Mesenchymal stem cell (in vitro differentiated cells and primary cell): Measurements from ENCODE around the gene SUGP1.
"Not testable (repeated sequence)": the region's sequence is repeated elsewhere in the genome, so short reads cannot be mapped to it uniquely, and the experiment has no call there.

Source experiments
- DNase-seq: peaks from one replicate; pipeline ENCODE4 v3.0.0-alpha.2; 2013
- H2AFZ ChIP-seq: one replicate; pipeline ENCODE4 v1.6.1; 2013; ENCODE audit warnings: low read depth, mild to moderate bottlenecking, control low read depth, inconsistent platforms, low read length, moderate library complexity
- H2AK5ac ChIP-seq: 2 replicates; pipeline ENCODE4 v1.6.1; 2013; ENCODE audit warnings: low read length, moderate library complexity, mild to moderate bottlenecking, inconsistent platforms; ENCODE audit not compliant: severe bottlenecking
- H2BK120ac ChIP-seq: one replicate; pipeline ENCODE4 v1.6.1; 2013; ENCODE audit warnings: low read depth, mild to moderate bottlenecking, inconsistent platforms, low read length, moderate library complexity
- H2BK12ac ChIP-seq, 2 experiments: one replicate each; pipeline ENCODE4 v1.6.1; 2013; ENCODE audit warnings: inconsistent platforms in 2 of 2, low read length in 2 of 2, mild to moderate bottlenecking in 2 of 2, moderate library complexity in 2 of 2, control low read depth in 1 of 2
- H2BK15ac ChIP-seq: one replicate; pipeline ENCODE4 v1.6.1; 2013; ENCODE audit warnings: mild to moderate bottlenecking, low read depth, inconsistent platforms; ENCODE audit not compliant: poor library complexity, severe bottlenecking
- H2BK5ac ChIP-seq: 2 replicates; pipeline ENCODE4 v1.6.1; 2013; ENCODE audit warnings: low read depth, mild to moderate bottlenecking, low read length, control low read depth, inconsistent platforms; ENCODE audit not compliant: poor library complexity, severe bottlenecking
- H3K14ac ChIP-seq, 2 experiments: one replicate each; pipeline ENCODE4 v1.6.1; 2013; ENCODE audit warnings: inconsistent platforms in 2 of 2, low read length in 2 of 2, control low read depth in 1 of 2, mild to moderate bottlenecking in 1 of 2, moderate library complexity in 1 of 2
- H3K18ac ChIP-seq, 2 experiments: one replicate each; pipeline ENCODE4 v1.6.1; 2013; ENCODE audit warnings: inconsistent platforms in 2 of 2, low read length in 2 of 2, control low read depth in 1 of 2, low read depth in 1 of 2, mild to moderate bottlenecking in 1 of 2
- H3K23ac ChIP-seq, 2 experiments: one replicate each; pipeline ENCODE4 v1.6.1; 2013; ENCODE audit warnings: inconsistent platforms in 2 of 2, low read length in 2 of 2, mild to moderate bottlenecking in 2 of 2, moderate library complexity in 2 of 2, control low read depth in 1 of 2
- H3K27ac ChIP-seq: 2 replicates; pipeline ENCODE4 v1.5.1; 2013; ENCODE audit warnings: mild to moderate bottlenecking, moderate library complexity, low read length, control low read depth, inconsistent platforms; ENCODE audit not compliant: poor library complexity, severe bottlenecking
- H3K27me3 ChIP-seq, 2 experiments: 2 replicates each; pipeline versions ENCODE4 v1.6.1 to v1.7.0; 2013; ENCODE audit warnings: low read length in 2 of 2, mild to moderate bottlenecking in 2 of 2, moderate library complexity in 2 of 2, control low read depth in 1 of 2, inconsistent platforms in 1 of 2; ENCODE audit not compliant: control insufficient read depth in 1 of 2, insufficient read depth in 1 of 2
- H3K36me3 ChIP-seq, 2 experiments: 2 replicates each; pipeline versions ENCODE4 v1.6.1 to v1.7.0; 2013; ENCODE audit warnings: low read length in 2 of 2, control low read depth in 1 of 2, inconsistent platforms in 1 of 2, low read depth in 1 of 2, mild to moderate bottlenecking in 1 of 2; ENCODE audit not compliant: insufficient read depth in 2 of 2, control insufficient read depth in 1 of 2
- H3K4ac ChIP-seq, 2 experiments: one replicate each; pipeline ENCODE4 v1.6.1; 2013; ENCODE audit warnings: inconsistent platforms in 2 of 2, low read length in 2 of 2, mild to moderate bottlenecking in 2 of 2, moderate library complexity in 2 of 2, control low read depth in 1 of 2, low read depth in 1 of 2
- H3K4me1 ChIP-seq: 2 replicates; pipeline ENCODE4 v1.6.1; 2013; ENCODE audit warnings: low read depth, low read length, control low read depth; ENCODE audit not compliant: control insufficient read depth, insufficient read depth
- H3K4me2 ChIP-seq: 2 replicates; pipeline ENCODE4 v1.6.1; 2013; ENCODE audit warnings: low read length, mild to moderate bottlenecking, inconsistent platforms; ENCODE audit not compliant: poor library complexity, severe bottlenecking
- H3K4me3 ChIP-seq, 2 experiments: 2 replicates each; pipeline versions ENCODE4 v1.5.1 to v1.7.0; 2013; ENCODE audit warnings: low read length in 2 of 2, mild to moderate bottlenecking in 2 of 2, control low read depth in 1 of 2, low read depth in 1 of 2; ENCODE audit not compliant: insufficient read depth in 1 of 2
- H3K79me1 ChIP-seq: replicated peaks from 2 replicates; pipeline ENCODE4 v1.6.1; 2013; ENCODE audit warnings: mild to moderate bottlenecking, control low read depth, low read length, inconsistent platforms; ENCODE audit not compliant: poor library complexity, severe bottlenecking
- H3K9ac ChIP-seq: 2 replicates; pipeline ENCODE4 v1.7.0; 2013; ENCODE audit warnings: mild to moderate bottlenecking, low read length, moderate library complexity
- H3K9me3 ChIP-seq: 2 replicates; pipeline ENCODE4 v1.7.0; 2013; ENCODE audit warnings: mild to moderate bottlenecking, low read length; ENCODE audit not compliant: control insufficient read depth
- H4K8ac ChIP-seq: one replicate; pipeline ENCODE4 v1.6.1; 2013; ENCODE audit warnings: inconsistent platforms, mild to moderate bottlenecking, low read length, moderate library complexity
- H4K91ac ChIP-seq: one replicate; pipeline ENCODE4 v1.6.1; 2013; ENCODE audit warnings: mild to moderate bottlenecking, low read length, inconsistent platforms
- WGBS: methylation state at CpG from one replicate; pipeline ENCODE4 v1.1.7; 2013; ENCODE audit warnings: mixed read lengths; 5-methylcytosine and 5-hydroxymethylcytosine counted together

Gene SUGP1

GRCh38 chr19:19257137-19257536 is 63.2 kb downstream of the SUGP1 start:
- H3K4me1 ChIP-seq, result peaks cover 10% of the 10 kb centered on the region
- WGBS, result 79% methylated on average over 14 of the region's 14 CpGs
- no peak overlapping the region for H2BK15ac ChIP-seq

GRCh38 chr19:19256072-19256969 is 64.0 kb downstream of the SUGP1 start:
- WGBS, result 77% methylated on average over 17 of the region's 17 CpGs
- Histone ChIP-seq H2BK15ac (no peak overlapping the region), H3K27ac (no peak overlapping the region), H3K4me1 (peaks cover 5% of the 10 kb centered on the region), H3K4me2 (no peak overlapping the region), H3K4ac (no peak overlapping the region), H2BK5ac (no peak overlapping the region), H2AFZ (no peak overlapping the region), H2BK120ac (no peak overlapping the region), H2AK5ac (no peak overlapping the region), H3K36me3 (peaks cover 0 to 3% of the 10 kb centered on the region in 2 experiments), H3K9me3 (peaks cover 7% of the 10 kb centered on the region), H3K18ac (no peak overlapping the region), H2BK12ac (no peak overlapping the region), H4K8ac (no peak overlapping the region), H4K91ac (no peak overlapping the region), H3K14ac (no peak overlapping the region), H3K27me3 (peaks cover 43 to 63% of the 10 kb centered on the region in 2 experiments), H3K4me3 (no peak overlapping the region), H3K23ac (no peak overlapping the region), H3K9ac (no peak overlapping the region), H3K79me1 (no peaks in the 10 kb centered on the region)
- DNase-seq, result no peak

More at GRCh38 chr19:19257137-19257536, 63.2 kb downstream of the SUGP1 start:
- no peak overlapping the region for H2BK5ac ChIP-seq
- no peak overlapping the region for H3K18ac ChIP-seq
- no peak overlapping the region for H2BK120ac ChIP-seq
- H3K27me3 ChIP-seq, result peaks cover 43 to 60% of the 10 kb centered on the region in 2 experiments
- no peak overlapping the region for H2BK12ac ChIP-seq
- H2AK5ac ChIP-seq, result no peak overlapping the region
- no peak overlapping the region for H3K4me2 ChIP-seq
- H3K79me1 ChIP-seq, result no peaks in the 10 kb centered on the region
- no peak overlapping the region for H4K8ac ChIP-seq
- H3K9ac ChIP-seq, result no peak overlapping the region
- peaks cover 7% of the 10 kb centered on the region for H3K9me3 ChIP-seq
- H3K4ac ChIP-seq, result no peak overlapping the region
- no peaks in the 10 kb centered on the region for H3K36me3 ChIP-seq
- no peak overlapping the region for H3K4me3 ChIP-seq
- no peak overlapping the region for H3K14ac ChIP-seq
- no peak overlapping the region for H3K27ac ChIP-seq
- no peak overlapping the region for H4K91ac ChIP-seq
- H3K23ac ChIP-seq, result no peak overlapping the region
- DNase-seq, result no peak
- H2AFZ ChIP-seq, result no peak overlapping the region

DNA sequence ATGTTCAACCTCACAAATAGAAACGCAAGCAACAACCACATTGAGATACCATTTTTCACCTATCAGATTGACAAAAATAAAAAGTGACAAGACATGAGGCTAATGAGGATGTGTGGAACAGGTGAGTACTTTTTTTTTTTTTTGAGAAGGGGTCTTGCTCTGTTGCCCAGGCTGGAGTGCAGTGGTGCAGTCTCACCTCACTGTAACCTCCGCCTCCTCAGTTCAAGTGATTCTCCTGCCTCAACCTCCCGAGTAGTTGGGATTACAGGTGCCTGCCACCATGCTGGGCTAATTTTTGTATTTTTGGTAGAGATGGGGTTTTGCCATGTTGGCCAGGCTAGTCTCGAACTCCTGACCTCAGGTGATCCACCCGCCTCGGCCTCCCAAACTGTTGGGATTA is 66.9 kb downstream of the SUGP1 start:
- H3K9me3 ChIP-seq, H3K18ac ChIP-seq, H4K91ac ChIP-seq, H2BK15ac ChIP-seq, H3K36me3 ChIP-seq, H3K23ac ChIP-seq, H3K9ac ChIP-seq, H3K14ac ChIP-seq, H3K27ac ChIP-seq, H2BK5ac ChIP-seq, H2BK12ac ChIP-seq, H3K79me1 ChIP-seq, H3K4me1 ChIP-seq, DNase-seq, H2BK120ac ChIP-seq, H2AFZ ChIP-seq, H3K4me2 ChIP-seq, H4K8ac ChIP-seq, H3K4ac ChIP-seq, H2AK5ac ChIP-seq, H3K4me3 ChIP-seq: not testable (repeated sequence)
- WGBS, result 78% methylated on average over 3 of the region's 6 CpGs
- peaks cover 52 to 67% of the 10 kb centered on the region in 2 experiments for H3K27me3 ChIP-seq

DNA sequence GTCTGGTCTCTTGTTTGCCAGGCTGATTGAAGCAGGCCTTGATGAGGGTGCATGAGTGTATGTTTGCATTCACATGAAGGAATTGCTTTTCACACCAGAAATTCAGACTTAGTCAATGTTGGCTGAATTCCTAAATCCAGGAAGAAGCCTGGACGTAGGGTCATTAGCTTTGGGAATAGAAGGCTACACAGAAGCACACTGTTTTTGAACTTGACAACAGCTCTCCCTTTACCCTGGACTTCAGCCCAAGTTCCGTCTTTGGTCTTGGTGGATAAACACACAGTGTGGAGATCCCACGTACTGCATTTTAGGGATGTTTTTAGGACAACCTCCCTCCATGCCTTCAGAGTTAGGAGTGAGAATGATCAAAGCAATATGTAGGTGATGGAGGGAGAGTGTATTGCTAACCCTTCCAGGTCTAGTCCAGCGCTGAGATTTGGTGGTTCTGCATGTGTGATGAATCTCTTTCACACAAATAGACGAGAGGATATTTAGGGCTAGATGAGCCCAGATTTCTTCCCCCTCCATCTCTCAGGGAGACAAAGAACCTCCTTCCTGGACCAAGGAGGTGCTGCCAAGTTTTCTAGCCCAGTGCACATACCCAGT is 70.0 kb downstream of the SUGP1 start:
- H3K79me1 ChIP-seq, result no peaks in the 10 kb centered on the region
- no peak overlapping the region for H3K27ac ChIP-seq
- H3K4ac ChIP-seq, result no peak overlapping the region
- peaks cover 0 to 3% of the 10 kb centered on the region in 2 experiments for H3K36me3 ChIP-seq
- H2BK15ac ChIP-seq, result no peak overlapping the region
- H2AK5ac ChIP-seq, result no peak overlapping the region
- no peak for DNase-seq
- H3K18ac ChIP-seq, result no peak overlapping the region
- no peak overlapping the region for H3K4me2 ChIP-seq
- H2BK12ac ChIP-seq, result no peak overlapping the region
- H2AFZ ChIP-seq, result no peak overlapping the region
- H2BK5ac ChIP-seq, result no peak overlapping the region
- H3K9ac ChIP-seq, result no peak overlapping the region
- 79% methylated on average over 4 of the region's 5 CpGs for WGBS
- no peaks in the 10 kb centered on the region for H3K9me3 ChIP-seq
- H4K91ac ChIP-seq, result no peak overlapping the region
- peaks cover 41 to 49% of the 10 kb centered on the region in 2 experiments for H3K27me3 ChIP-seq
- no peak overlapping the region for H4K8ac ChIP-seq
- no peak overlapping the region for H3K23ac ChIP-seq
- no peak overlapping the region for H3K4me3 ChIP-seq
- H3K14ac ChIP-seq, result no peak overlapping the region
- H3K4me1 ChIP-seq, result no peaks in the 10 kb centered on the region
- no peak overlapping the region for H2BK120ac ChIP-seq
